HuH-7 (cell line): ENCODE data around the gene PTBP2.
"Not testable (repeated sequence)": the region's sequence is repeated elsewhere in the genome, so short reads cannot be mapped to it uniquely, and the experiment has no call there.

Experiments
- DNase-seq: peaks from one replicate; pipeline ENCODE4 v3.0.0; 2011; ENCODE audit warnings: low spot score

PTBP2 gene

GRCh38 chr1:96730574-96731298 lies 9.2 kb downstream of the PTBP2 start:
- DNase-seq: no peak

GRCh38 chr1:96741335-96741734 lies 19.8 kb downstream of the PTBP2 start:
- no peak for DNase-seq

DNA sequence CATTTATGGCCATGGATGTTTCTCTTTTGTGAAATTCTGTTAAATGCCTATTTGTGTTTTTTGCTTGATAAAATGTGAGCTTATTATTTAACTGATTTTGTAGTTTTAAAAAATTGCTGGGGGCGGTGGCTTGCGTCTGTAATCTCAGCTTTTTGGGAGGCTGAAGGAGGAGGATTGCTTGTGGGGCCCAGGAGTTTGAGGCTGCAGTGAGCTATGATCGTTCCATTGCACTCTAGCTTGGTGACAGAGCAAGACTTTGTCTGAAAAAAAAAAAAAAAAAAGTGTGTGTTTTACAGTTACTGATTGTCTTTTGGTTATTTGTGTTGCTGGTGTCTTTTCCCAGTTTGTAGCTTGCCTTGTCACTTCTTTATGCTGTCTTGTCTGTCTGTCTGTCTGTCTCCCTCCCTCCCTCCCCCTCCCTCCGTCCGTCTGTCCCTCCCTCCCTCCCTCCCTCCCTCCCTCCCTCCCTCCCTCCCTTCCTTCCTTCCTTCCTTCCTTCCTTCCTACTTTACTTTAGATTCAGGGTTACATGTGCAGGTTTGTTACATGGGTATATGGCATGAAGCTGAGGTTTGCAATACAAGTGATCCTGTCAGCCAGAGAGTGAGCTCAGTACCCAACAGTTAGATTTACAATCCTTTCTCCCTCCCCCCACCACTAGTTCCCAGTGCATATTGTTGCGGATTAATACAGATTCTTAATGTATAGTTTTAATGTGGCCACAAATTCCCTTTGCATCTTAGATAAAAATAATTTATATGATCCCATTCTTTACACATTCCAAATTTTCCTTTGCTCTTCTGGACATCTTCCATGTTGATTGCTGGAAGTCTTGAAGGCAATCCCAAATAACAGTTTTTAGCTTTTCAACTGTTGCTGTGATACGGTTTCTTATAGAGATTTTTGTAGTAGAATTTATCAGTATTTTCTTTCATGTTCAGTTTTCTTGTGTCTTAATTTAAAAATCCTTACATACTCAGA lies 25.1 kb downstream of the PTBP2 start:
- DNase-seq: no peak

- DNase-seq: no peak
Observed at GRCh38 chr1:96747565-96747964, 26.0 kb downstream of the PTBP2 start.

GRCh38 chr1:96748078-96748477 lies 26.5 kb downstream of the PTBP2 start:
- DNase-seq: no peak

DNA sequence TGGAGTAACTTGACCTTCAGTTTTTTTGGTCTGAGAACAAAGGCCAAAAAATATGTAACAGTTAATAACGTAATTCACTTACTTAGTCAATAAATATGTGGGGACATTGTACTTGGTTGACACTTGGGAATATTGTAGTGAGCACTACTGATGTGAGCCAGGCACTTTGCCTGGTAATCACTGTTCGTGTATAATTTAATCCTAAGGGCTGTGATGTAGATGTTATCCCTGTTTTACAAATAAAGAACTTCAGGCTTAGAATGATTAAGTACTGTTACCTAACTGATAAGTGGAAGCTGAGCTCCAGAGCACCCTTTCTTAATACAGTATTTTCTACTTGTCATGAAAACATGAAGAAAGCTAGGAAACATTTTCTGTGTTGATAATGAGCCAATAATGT lies 28.0 kb downstream of the PTBP2 start:
- no peak for DNase-seq

DNA sequence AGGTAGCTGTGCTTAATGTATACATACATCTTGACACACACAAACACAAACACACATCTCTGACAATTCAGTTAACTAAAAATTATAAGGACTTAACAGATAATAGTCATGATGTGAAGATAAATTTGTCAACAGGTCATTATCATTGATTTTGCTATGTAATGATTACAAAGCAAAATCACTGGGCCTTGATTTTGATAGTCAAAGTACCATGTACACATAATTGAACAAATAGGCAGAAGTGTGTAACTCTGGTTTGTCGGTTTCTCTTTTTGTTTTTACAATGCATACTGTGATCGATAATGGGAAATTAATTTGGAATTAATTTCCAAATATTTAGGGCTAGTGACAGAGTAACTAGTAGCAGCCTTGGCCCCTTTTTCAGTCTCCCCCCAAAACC lies 30.8 kb downstream of the PTBP2 start:
- no peak for DNase-seq

- no peak for DNase-seq
Observed at GRCh38 chr1:96756789-96757188, 35.2 kb downstream of the PTBP2 start.

GRCh38 chr1:96762586-96762985 lies 41.0 kb downstream of the PTBP2 start:
- DNase-seq: not testable (repeated sequence)

GRCh38 chr1:96763514-96763913 lies 41.9 kb downstream of the PTBP2 start:
- no peak for DNase-seq

- DNase-seq: no peak
Observed at GRCh38 chr1:96764469-96764868, 42.9 kb downstream of the PTBP2 start.

GRCh38 chr1:96771847-96772246 lies 50.3 kb downstream of the PTBP2 start:
- DNase-seq: no peak

DNA sequence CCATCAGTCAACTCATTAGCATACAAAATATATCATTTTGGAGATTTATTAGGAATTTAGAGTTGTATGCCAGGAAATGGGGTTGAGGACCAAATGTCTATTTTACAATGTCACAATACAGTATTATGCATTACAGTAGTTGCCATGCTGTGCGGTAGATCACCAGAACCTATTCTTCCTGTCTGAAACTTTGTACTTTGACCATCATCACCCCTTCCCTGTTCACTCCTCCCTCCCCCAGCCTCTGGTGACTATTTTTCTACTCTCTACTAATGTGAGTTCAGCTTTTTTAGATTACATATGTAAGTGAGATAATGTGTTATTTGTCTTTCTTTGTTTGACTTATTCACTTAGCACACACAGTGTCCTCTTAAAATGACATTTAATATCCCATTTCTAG lies 50.8 kb downstream of the PTBP2 start:
- peak; percentile 48 for DNase-seq

- no peak for DNase-seq
Observed at GRCh38 chr1:96772972-96773371, 51.4 kb downstream of the PTBP2 start.

DNA sequence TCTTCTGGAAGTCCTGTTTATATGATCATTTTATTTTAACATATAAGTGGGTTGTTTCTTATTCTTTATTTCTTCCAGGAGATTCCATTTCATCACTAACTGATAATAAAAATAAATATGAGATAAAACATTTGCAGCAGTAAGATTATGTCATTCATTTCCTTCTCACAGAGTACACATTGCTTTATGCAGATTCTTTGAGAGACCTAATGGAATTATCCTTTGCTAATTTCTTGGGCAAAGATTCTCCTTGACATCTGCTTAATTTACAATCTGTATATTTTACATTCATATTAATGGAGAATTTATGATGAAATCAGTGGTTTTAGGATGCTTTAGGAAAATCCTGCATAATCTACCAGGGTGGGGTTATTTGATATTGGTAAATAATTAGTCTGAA lies 60.6 kb downstream of the PTBP2 start:
- DNase-seq: no peak

DNA sequence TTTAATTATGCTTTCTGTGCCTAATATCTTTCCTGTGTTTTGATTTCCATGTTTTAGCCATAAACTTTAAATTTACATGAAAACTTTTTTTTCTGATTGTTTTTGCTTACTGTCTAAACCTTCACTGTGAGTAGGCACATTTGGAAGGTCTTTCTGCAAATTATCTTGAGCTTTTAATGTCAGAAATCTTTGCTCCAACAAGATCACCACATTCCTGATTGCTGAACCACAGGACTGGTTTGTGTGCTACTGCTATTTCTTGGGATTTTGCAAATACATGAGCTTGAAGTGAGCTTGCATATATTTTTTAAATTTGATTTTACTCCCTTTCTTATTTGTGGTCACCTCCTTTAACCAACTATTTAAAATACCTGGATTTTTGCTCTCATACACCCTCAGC lies 61.3 kb downstream of the PTBP2 start:
- DNase-seq: no peak

- DNase-seq: no peak
Observed at GRCh38 chr1:96790599-96790998, 69.0 kb downstream of the PTBP2 start.

- DNase-seq: no peak
Observed at GRCh38 chr1:96792220-96792619, 70.6 kb downstream of the PTBP2 start.

GRCh38 chr1:96801696-96802095 lies 80.1 kb downstream of the PTBP2 start:
- DNase-seq: not testable (repeated sequence)

GRCh38 chr1:96804648-96805047 lies 83.1 kb downstream of the PTBP2 start:
- no peak for DNase-seq

DNA sequence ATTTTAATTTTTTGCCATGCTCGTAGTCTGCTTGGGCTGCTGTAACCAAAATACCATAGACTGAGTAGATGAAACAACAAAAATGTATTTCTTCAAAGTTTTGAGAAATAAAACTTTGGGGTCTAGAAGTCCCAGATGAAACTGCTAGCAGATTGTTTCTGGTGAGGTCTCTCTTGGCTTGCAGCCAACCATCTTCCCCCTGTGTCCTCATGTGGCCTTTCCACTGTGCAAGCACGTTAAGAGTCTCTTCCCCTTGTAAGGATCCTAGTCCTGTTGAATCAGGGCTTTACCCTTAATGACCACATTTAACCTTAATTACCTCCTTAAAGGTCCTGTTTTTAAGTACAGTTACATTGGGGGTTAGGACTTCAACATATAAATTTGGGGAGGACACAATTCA lies 86.6 kb downstream of the PTBP2 start:
- no peak for DNase-seq

GRCh38 chr1:96815914-96816313 lies 94.3 kb downstream of the PTBP2 start:
- DNase-seq: no peak

- no peak for DNase-seq
Observed at GRCh38 chr1:96820107-96820506, 98.5 kb downstream of the PTBP2 start.
